Tibial nerve (tissue), 3 donors: ENCODE data around the gene CDS1.

ENCODE experiments used
- CTCF ChIP-seq, 5 experiments: fragments of 200-600 bp in 3 of 5; fragments of 450-650 bp in 2 of 5; sonication (generic) in 3 of 5; IDR thresholded peaks; one replicate each; pipeline ENCODE4 v1.5.1; 2016 to 2019; ENCODE audit warnings: antibody characterized with exemption in 5 of 5, mild to moderate bottlenecking in 3 of 5, moderate library complexity in 2 of 5
- POLR2A ChIP-seq, 2 donors: fragments of 450-650 bp; IDR thresholded peaks; one replicate each; pipeline ENCODE4 v1.6.1; 2017; ENCODE audit warnings: antibody characterized with exemption in 2 of 2, mild to moderate bottlenecking in 2 of 2, moderate library complexity in 2 of 2

GRCh38 chr4:84563002-84563401 is 19.9 kb upstream of the CDS1 start:
- TF ChIP-seq POLR2A (IDR thresholded peaks at IDR 0.05) (no peak), CTCF (IDR thresholded peaks at IDR 0.05) (no peak)
